A673 (cell line): ENCODE results near the gene PARVA.

Experiments
- EZH2 ChIP-seq: fragments of 200-600 bp; sonication (generic); IDR thresholded peaks from 2 replicates; pipeline ENCODE4 v1.6.1; 2017; ENCODE audit warnings: borderline replicate concordance, low read depth, mild to moderate bottlenecking, mixed read lengths, antibody characterized with exemption, low read length; ENCODE audit not compliant: poor library complexity, severe bottlenecking
- TF ChIP-seq, protein P1 (sequence below): fragments of 300-800, 200-600 bp; sonication (generic); conservative IDR thresholded peaks from 2 replicates; pipeline ENCODE4 v1.5.1; 2017; ENCODE audit warnings: low read depth, mild to moderate bottlenecking, antibody characterized with exemption, low read length, moderate library complexity, mixed read lengths

DNA sequence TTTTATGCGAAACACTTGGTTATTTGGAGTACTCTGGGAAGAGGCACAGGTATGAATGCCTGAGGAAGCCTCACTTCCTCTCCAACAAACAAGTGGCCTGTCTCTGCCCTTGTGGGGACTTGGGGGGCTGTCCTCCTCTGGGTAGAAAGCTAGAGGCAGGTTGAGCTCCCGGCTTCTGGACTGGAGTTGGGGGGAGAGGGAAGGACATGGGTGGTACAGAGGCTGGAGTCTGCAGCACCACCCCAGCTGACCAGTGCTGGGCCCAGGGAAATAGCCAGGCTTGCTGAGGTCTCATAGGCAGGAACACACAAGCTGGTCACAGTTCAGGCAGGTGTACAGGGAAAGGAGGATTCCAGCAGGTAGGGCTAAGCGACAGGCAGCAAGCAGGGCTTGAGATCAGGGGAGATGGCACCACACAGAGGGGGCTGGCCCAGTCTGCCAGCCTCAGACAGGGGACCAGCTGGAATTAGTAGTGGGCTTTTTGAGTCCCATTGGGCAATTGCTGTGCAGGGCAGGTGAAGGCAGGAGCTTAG is 161.6 kb downstream of the PARVA start:
- TF ChIP-seq, protein P1, sequence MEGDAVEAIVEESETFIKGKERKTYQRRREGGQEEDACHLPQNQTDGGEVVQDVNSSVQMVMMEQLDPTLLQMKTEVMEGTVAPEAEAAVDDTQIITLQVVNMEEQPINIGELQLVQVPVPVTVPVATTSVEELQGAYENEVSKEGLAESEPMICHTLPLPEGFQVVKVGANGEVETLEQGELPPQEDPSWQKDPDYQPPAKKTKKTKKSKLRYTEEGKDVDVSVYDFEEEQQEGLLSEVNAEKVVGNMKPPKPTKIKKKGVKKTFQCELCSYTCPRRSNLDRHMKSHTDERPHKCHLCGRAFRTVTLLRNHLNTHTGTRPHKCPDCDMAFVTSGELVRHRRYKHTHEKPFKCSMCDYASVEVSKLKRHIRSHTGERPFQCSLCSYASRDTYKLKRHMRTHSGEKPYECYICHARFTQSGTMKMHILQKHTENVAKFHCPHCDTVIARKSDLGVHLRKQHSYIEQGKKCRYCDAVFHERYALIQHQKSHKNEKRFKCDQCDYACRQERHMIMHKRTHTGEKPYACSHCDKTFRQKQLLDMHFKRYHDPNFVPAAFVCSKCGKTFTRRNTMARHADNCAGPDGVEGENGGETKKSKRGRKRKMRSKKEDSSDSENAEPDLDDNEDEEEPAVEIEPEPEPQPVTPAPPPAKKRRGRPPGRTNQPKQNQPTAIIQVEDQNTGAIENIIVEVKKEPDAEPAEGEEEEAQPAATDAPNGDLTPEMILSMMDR: no peak
- no peak for TF ChIP-seq EZH2
